ENCODE measurements around the gene DNAH2. TPM values are rescaled to one million over a fixed set of nuclear protein-coding genes. Genes with fewer than 3 reads are reported as not detected.
A peak's percentile ranks its signal among the peaks of the same experiment; 100 is the strongest.

Gene DNAH2
- total and polyA plus RNA-seq, 2 donors (not counting 3 experiments of a cell fraction or from before 2014, with no cell fraction given): 0.10 to 0.11 TPM

GRCh38 chr17:7684851-7685532 is 32.6 kb upstream of the DNAH2 start:
- DNase-seq (ENCODE audit: low read depth, low spot score) (no peak), FAIRE-seq (no peak)
- Histone ChIP-seq H3K4me3 (replicated peaks in 1 of 3; ENCODE audit: insufficient read depth in 1 of 3, low read depth in 1 of 3, low read length in 3 of 3) (peak overlapping the region in 1 of 3 experiments; percentile 96), H2AFZ (ENCODE audit: low read depth, low read length) (no peak overlapping the region), H3K27me3 (ENCODE audit: control insufficient read depth in 2 of 2, insufficient read depth in 2 of 2, low read length in 2 of 2) (no peaks in the 10 kb centered on the region), H4K20me1 (replicated peaks; ENCODE audit: control insufficient read depth, extremely low read depth, insufficient read depth, low read length) (no peaks in the 10 kb centered on the region), H3K9ac (replicated peaks; ENCODE audit: extremely low read depth, insufficient read depth, low read length) (peak overlapping the region; percentile 99), H3K4me1 (ENCODE audit: control insufficient read depth, extremely low read depth, insufficient read depth, low read length) (peaks cover 26% of the 10 kb centered on the region), H3K9me1 (replicated peaks; ENCODE audit: control insufficient read depth, extremely low read depth, insufficient read depth, low read length) (no peaks in the 10 kb centered on the region), H3K4me2 (ENCODE audit: insufficient read depth, low read length) (peak overlapping the region; percentile 98), H3K27ac (ENCODE audit: insufficient read depth, low read depth, low read length) (peak overlapping the region; percentile 93), H3K79me2 (ENCODE audit: control insufficient read depth, insufficient read depth, low read length) (peaks cover 52% of the 10 kb centered on the region), H3K9me3 (replicated peaks; ENCODE audit: control insufficient read depth, insufficient read depth, low read length) (no peaks in the 10 kb centered on the region), H3K36me3 (ENCODE audit: control insufficient read depth in 2 of 2, extremely low read depth in 1 of 2, insufficient read depth in 2 of 2, low read length in 2 of 2) (peaks cover 0 to 2% of the 10 kb centered on the region in 2 experiments)
- intact Hi-C loops (cut with micrococcal nuclease): loop anchor here (5.0 to 10.0 kb wide), 5 partner anchors 157 to 333 kb away; partner anchors contain the start of genes CHD3, FGF11, KCTD11 and POLR2A
- CTCF ChIA-PET: interaction anchor here (1.6 kb wide), 1 partner anchor 12 kb away, joined by 4 read pairs; no protein-coding TSS in a partner anchor
- dilution Hi-C loops (cut with MboI; ENCODE audit: extremely low pct_ligation_motif_present, low sequenced_read_pairs): no loop called here
- POLR2A ChIA-PET: no interaction called here
- no peak for TF ChIP-seq MAX (IDR thresholded peaks at IDR 0.05; ENCODE audit: insufficient read depth, insufficient read length)
- TF ChIP-seq FOS (IDR thresholded peaks at IDR 0.05; ENCODE audit: borderline replicate concordance, insufficient read depth, low read length): no peak
- TF ChIP-seq JUN (IDR thresholded peaks at IDR 0.05; ENCODE audit: borderline replicate concordance, insufficient read depth, insufficient read length, low read depth): no peak
- TF ChIP-seq POLR2A (IDR thresholded peaks at IDR 0.05; ENCODE audit: low read depth, low read length): no peak
- no peak for TF ChIP-seq POLR2AphosphoS5 (IDR thresholded peaks at IDR 0.05; ENCODE audit: insufficient read depth, low read depth, low read length)
- no peak for TF ChIP-seq CTCF (IDR thresholded peaks at IDR 0.05; ENCODE audit: extremely low read depth in 1 of 2, insufficient read depth in 1 of 2, low read depth in 1 of 2, low read length in 2 of 2)
- no peak for TF ChIP-seq GATA2 (IDR thresholded peaks at IDR 0.05; ENCODE audit: insufficient read depth, insufficient read length, low read depth, low read length)
- TF ChIP-seq MYC (IDR thresholded peaks at IDR 0.05; ENCODE audit: low read depth, low read length): no peak
- TF ChIP-seq EZH2 (IDR thresholded peaks at IDR 0.05; ENCODE audit: borderline replicate concordance, low read depth, low read length, severe bottlenecking): no peak
- no TSS peak for BruUV-seq (replicated peaks)
